GM12878 (cell line): Measurements from ENCODE around the gene STPG4. TPM values are rescaled to one million over a fixed set of nuclear protein-coding genes. Genes with fewer than 3 reads are reported as not detected.
A peak's percentile ranks its signal among the peaks of the same experiment; 100 is the strongest.

Source experiments
- ATAC-seq: fragments of 200-7000 bp; cut with Tn5 transposase; 3 replicates; pipeline ENCODE4 v1.9.1; 2020; ENCODE audit warnings: mild to moderate bottlenecking, moderate library complexity
- BruUV-seq: library from RNA; stranded (reverse); fragments of 400-500 nt; replicated peaks from 2 replicates; lab custom pipeline; 2021; lab: Mats Ljungman, UMichigan
- CTCF ChIA-PET: fragments of 300-600 bp; sonication (Branson Sonifier 250); formaldehyde crosslinking; extraction: SDS; loops from one replicate; lab custom pipeline; 2021; ENCODE audit warnings: inconsistent platforms; lab: Yijun Ruan, JAX
- POLR2A ChIA-PET: fragments of 350-600 bp; formaldehyde crosslinking; extraction: SDS; loops from one replicate; lab custom pipeline; 2021; ENCODE audit warnings: inconsistent platforms; lab: Charles Lee
- RAD21 ChIA-PET: fragments of 300-600 bp; sonication (Branson Sonifier 250); formaldehyde crosslinking; loops from one replicate; lab custom pipeline; 2023; ENCODE audit warnings: antibody characterized with exemption; ENCODE audit not compliant: unreplicated experiment; lab: Charles Lee
- SMC1A ChIA-PET: fragments of 300-600 bp; sonication (Branson Sonifier 250); formaldehyde crosslinking; loops from one replicate; lab custom pipeline; 2023; ENCODE audit not compliant: unreplicated experiment, uncharacterized antibody; lab: Charles Lee
- DNase-seq: peaks from one replicate; pipeline ENCODE4 v3.0.0-alpha.2; 2011; ENCODE audit warnings: low read depth, low spot score
- FAIRE-seq: peaks from 3 replicates; lab custom pipeline; 2011; peaks lifted over from hg19 to GRCh38; lab: Jason Lieb, UNC
- H2AFZ ChIP-seq: 2 replicates; pipeline ENCODE4 v1.6.0; 2011; ENCODE audit warnings: low read depth, low read length, control low read depth; ENCODE audit not compliant: control insufficient read depth
- H3K27ac ChIP-seq: 2 replicates; pipeline ENCODE4 v1.5.1; 2011; ENCODE audit warnings: control low read depth; ENCODE audit not compliant: control insufficient read depth, insufficient read depth
- H3K27me3 ChIP-seq, 2 experiments: replicated peaks in 1 of 2; 2 replicates each; pipeline versions ENCODE4 v1.6.0 to v1.6.1; 2011; ENCODE audit warnings: low read length in 1 of 2; ENCODE audit not compliant: control insufficient read depth in 2 of 2, insufficient read depth in 2 of 2
- H3K36me3 ChIP-seq, 2 experiments: 2 replicates each; pipeline ENCODE4 v1.5.1; 2011; ENCODE audit warnings: low read length in 1 of 2; ENCODE audit not compliant: control insufficient read depth in 2 of 2, insufficient read depth in 2 of 2
- H3K4me1 ChIP-seq: 2 replicates; pipeline ENCODE4 v1.6.1; 2011; ENCODE audit warnings: mild to moderate bottlenecking, low read length, moderate library complexity, mixed read lengths; ENCODE audit not compliant: control insufficient read depth, insufficient read depth
- H3K4me2 ChIP-seq: 2 replicates; pipeline ENCODE4 v1.6.0; 2011; ENCODE audit warnings: control low read depth; ENCODE audit not compliant: control insufficient read depth, insufficient read depth
- H3K4me3 ChIP-seq: fragments of 200-600 bp; sonication (generic); 2 replicates; pipeline ENCODE4 v1.5.1; 2016
- H3K79me2 ChIP-seq: 2 replicates; pipeline ENCODE4 v1.6.0; 2011; ENCODE audit warnings: low read length; ENCODE audit not compliant: control insufficient read depth, insufficient read depth
- H3K9ac ChIP-seq: 2 replicates; pipeline ENCODE4 v1.8.0; 2011; ENCODE audit warnings: low read length, control low read depth, mixed read lengths; ENCODE audit not compliant: control insufficient read depth, insufficient read depth
- H3K9me3 ChIP-seq: replicated peaks from 3 replicates; pipeline ENCODE4 v1.5.1; 2011; ENCODE audit warnings: mild to moderate bottlenecking, low read length; ENCODE audit not compliant: control insufficient read depth, insufficient read depth
- H4K20me1 ChIP-seq: 2 replicates; pipeline ENCODE4 v1.6.0; 2011; ENCODE audit not compliant: control insufficient read depth, insufficient read depth
- CHD4 ChIP-seq: fragments of 200-600 bp; sonication (generic); IDR thresholded peaks from 2 replicates; pipeline ENCODE4 v1.6.1; 2016; ENCODE audit warnings: mild to moderate bottlenecking
- IKZF2 ChIP-seq, 2 experiments: fragments of 450-650 bp; IDR thresholded peaks; 2 replicates each; pipeline ENCODE4 v1.6.1; 2017; ENCODE audit warnings: mild to moderate bottlenecking in 2 of 2, moderate library complexity in 2 of 2
- MEF2A ChIP-seq: IDR thresholded peaks from 2 replicates; pipeline ENCODE4 v1.6.1; 2011; ENCODE audit warnings: low read depth, mild to moderate bottlenecking, low read length, moderate library complexity; ENCODE audit not compliant: insufficient read depth
- NFXL1 ChIP-seq: fragments of 450-650 bp; IDR thresholded peaks from 2 replicates; pipeline ENCODE4 v1.6.1; 2017; ENCODE audit warnings: antibody characterized with exemption, mild to moderate bottlenecking, borderline replicate concordance
- NR2F1 ChIP-seq: fragments of 450-650 bp; conservative IDR thresholded peaks from 2 replicates; pipeline ENCODE4 v1.6.1; 2017; ENCODE audit warnings: mild to moderate bottlenecking
- RUNX3 ChIP-seq: IDR thresholded peaks from 2 replicates; pipeline ENCODE4 v1.6.1; 2012; ENCODE audit warnings: low read length, inconsistent platforms
- SIX5 ChIP-seq: IDR thresholded peaks from 2 replicates; pipeline ENCODE4 v1.6.1; 2011; ENCODE audit warnings: mild to moderate bottlenecking, low read depth, low read length, moderate library complexity; ENCODE audit not compliant: severe bottlenecking
- SMAD1 ChIP-seq: fragments of 450-650 bp; IDR thresholded peaks from 2 replicates; pipeline ENCODE4 v1.6.1; 2018; ENCODE audit warnings: mild to moderate bottlenecking, low read depth; ENCODE audit not compliant: partially characterized antibody
- SMAD5 ChIP-seq: IDR thresholded peaks from 2 replicates; pipeline ENCODE4 v1.6.1; 2016; ENCODE audit warnings: antibody characterized with exemption, low read depth
- SREBF1 ChIP-seq: IDR thresholded peaks from 2 replicates; pipeline ENCODE4 v1.6.1; 2012; ENCODE audit warnings: mild to moderate bottlenecking, low read length
- SUZ12 ChIP-seq: fragments of 200-600 bp; sonication (generic); IDR thresholded peaks from one replicate; pipeline ENCODE4 v1.6.1; 2018; ENCODE audit warnings: antibody characterized with exemption, mild to moderate bottlenecking; ENCODE audit not compliant: unreplicated experiment
- WGBS: methylation state at CpG from one replicate; pipeline ENCODE4 v1.1.6; 2016; ENCODE audit warnings: low lambda C conversion rate; ENCODE audit not compliant: insufficient replicate concordance, insufficient coverage; ENCODE audit errors: missing lambda C conversion rate; 5-methylcytosine and 5-hydroxymethylcytosine counted together
- in situ Hi-C: fragments of 300-500 bp; cut with MboI; formaldehyde crosslinking; loops from 9 replicates; pipeline ENCODE4 v1.14.3; 2018; ENCODE audit warnings: mixed read lengths
- intact Hi-C: fragments of 100-400 bp; cut with micrococcal nuclease; formaldehyde crosslinking; loops from one replicate; pipeline ENCODE4 v1.14.2; 2022; ENCODE audit not compliant: unreplicated experiment
- polyA plus RNA-seq, 11 experiments: library from polyadenylated mRNA; depleted of rRNA in 4 of 11; unstranded in 6 of 11; stranded (reverse) in 5 of 11; fragments of >200 nt; fragmentation: Nextera tagmentation in 4 of 11; fragmentation: Illumina TruSeq in 1 of 11; extraction: Ambion mirVana in 4 of 11; extraction: Trizol in 1 of 11; gene quantifications; 1 replicate in 1 of 11; 2 replicates in 10 of 11; pipeline versions ENCODE4 v1.2.1 to v1.2.3, GENCODE V29; 2011 to 2016; ENCODE audit warnings: inconsistent platforms in 2 of 11, missing spikeins in 2 of 11, low read depth in 1 of 11
- total RNA-seq, 4 experiments: library from RNA; depleted of rRNA in 3 of 4; stranded (reverse); fragments of >200 nt in 3 of 4; fragmentation: Illumina TruSeq in 1 of 4; extraction: Trizol in 1 of 4; gene quantifications; 2 replicates each; pipeline versions ENCODE4 v1.2.1 to v1.2.3, GENCODE V29; 2013 to 2021
- TF ChIP-seq, protein P1 (sequence below): fragments of 150-350 bp; IDR thresholded peaks from 2 replicates; pipeline ENCODE4 v1.6.1; 2016; ENCODE audit warnings: low read depth, low read length
- TF ChIP-seq, protein P2 (sequence below): fragments of 450-650 bp; IDR thresholded peaks from 2 replicates; pipeline ENCODE4 v1.6.1; 2017; ENCODE audit warnings: mild to moderate bottlenecking, moderate library complexity

The STPG4 gene
- total and polyA plus RNA-seq, 10 of the 15 experiments (the other 5 are each of a cell fraction or from before 2014, with no cell fraction given), result 0.10 to 0.29 (median 0.19) TPM; not detected in 3

DNA sequence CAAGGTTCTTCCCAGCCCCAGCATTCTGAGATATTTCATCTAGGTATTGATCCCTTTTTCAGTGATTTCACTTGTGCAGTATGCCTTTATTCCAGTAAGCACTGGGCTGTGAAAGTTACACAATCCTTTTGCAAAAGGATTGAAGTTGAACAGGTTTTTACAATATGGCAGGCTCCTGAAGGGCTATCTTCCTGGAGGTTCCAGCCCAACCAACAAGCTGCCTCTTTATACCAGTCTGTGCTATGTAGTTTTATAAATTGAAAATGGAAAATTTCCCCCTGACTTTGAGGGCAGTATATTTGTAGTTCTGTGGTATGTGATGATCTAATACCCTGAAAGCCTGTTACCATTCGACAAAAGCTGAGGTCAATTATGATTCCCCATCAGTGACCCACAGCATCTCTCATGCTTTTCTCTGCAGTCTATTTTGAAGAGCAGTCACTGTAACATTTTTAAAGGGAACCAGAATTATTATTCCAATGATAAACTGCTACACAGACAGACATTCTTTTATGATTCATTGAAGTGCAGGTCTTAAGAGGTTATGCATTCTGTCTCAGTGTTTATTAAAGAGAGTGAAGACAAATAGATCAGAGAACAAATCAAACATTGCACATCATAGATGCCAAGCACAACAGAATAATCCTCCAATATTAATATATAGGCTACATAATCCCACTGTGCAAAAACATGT lies 35.2 kb upstream of the STPG4 start:
- Histone ChIP-seq H3K9me3 (no peaks in the 10 kb centered on the region), H3K27ac (no peak overlapping the region), H3K4me2 (no peak overlapping the region), H3K4me1 (no peaks in the 10 kb centered on the region), H3K4me3 (no peak overlapping the region), H2AFZ (no peak overlapping the region), H3K9ac (no peak overlapping the region), H4K20me1 (no peaks in the 10 kb centered on the region), H3K79me2 (no peaks in the 10 kb centered on the region), H3K27me3 (no peaks in the 10 kb centered on the region), H3K36me3 (no peaks in the 10 kb centered on the region)
- RAD21 ChIA-PET, result no interaction called here
- FAIRE-seq (no peak), DNase-seq (no peak), ATAC-seq (peak; percentile 77)
- intact Hi-C loops (no loop called here), in situ Hi-C loops (no loop called here)
- SMC1A ChIA-PET, result interaction anchor here (1.2 to 1.3 kb wide), 2 partner anchors 70 to 110 kb away, joined by 3 read pairs; no protein-coding TSS in a partner anchor
- POLR2A ChIA-PET, result interaction anchor here (0.6 kb wide), 1 partner anchor 11 kb away, joined by 5 read pairs; no protein-coding TSS in a partner anchor
- 0% methylated on average over 1 of the region's 1 CpG for WGBS
- CTCF ChIA-PET, result interaction anchor here (0.6 kb wide), 1 partner anchor 57 kb away, joined by 4 read pairs; no protein-coding TSS in a partner anchor
- no TSS peak for BruUV-seq
- TF ChIP-seq, protein P1, sequence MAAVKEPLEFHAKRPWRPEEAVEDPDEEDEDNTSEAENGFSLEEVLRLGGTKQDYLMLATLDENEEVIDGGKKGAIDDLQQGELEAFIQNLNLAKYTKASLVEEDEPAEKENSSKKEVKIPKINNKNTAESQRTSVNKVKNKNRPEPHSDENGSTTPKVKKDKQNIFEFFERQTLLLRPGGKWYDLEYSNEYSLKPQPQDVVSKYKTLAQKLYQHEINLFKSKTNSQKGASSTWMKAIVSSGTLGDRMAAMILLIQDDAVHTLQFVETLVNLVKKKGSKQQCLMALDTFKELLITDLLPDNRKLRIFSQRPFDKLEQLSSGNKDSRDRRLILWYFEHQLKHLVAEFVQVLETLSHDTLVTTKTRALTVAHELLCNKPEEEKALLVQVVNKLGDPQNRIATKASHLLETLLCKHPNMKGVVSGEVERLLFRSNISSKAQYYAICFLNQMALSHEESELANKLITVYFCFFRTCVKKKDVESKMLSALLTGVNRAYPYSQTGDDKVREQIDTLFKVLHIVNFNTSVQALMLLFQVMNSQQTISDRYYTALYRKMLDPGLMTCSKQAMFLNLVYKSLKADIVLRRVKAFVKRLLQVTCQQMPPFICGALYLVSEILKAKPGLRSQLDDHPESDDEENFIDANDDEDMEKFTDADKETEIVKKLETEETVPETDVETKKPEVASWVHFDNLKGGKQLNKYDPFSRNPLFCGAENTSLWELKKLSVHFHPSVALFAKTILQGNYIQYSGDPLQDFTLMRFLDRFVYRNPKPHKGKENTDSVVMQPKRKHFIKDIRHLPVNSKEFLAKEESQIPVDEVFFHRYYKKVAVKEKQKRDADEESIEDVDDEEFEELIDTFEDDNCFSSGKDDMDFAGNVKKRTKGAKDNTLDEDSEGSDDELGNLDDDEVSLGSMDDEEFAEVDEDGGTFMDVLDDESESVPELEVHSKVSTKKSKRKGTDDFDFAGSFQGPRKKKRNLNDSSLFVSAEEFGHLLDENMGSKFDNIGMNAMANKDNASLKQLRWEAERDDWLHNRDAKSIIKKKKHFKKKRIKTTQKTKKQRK, result no peak
- no peak for TF ChIP-seq SIX5
- peak; percentile 37; the same call in 1 of the 2 replicates for TF ChIP-seq RUNX3
- TF ChIP-seq SUZ12, result no peak
- no peak for TF ChIP-seq SMAD5
- no peak for TF ChIP-seq IKZF2 (IDR thresholded peaks at IDR 0.05)
- 0 out of 2 replicates have a peak, but pooled peaks have one; percentile 20 for TF ChIP-seq NR2F1
- no peak for TF ChIP-seq MEF2A
- no peak for TF ChIP-seq SMAD1
- TF ChIP-seq SREBF1, result no peak
- TF ChIP-seq CHD4, result no peak
- TF ChIP-seq NFXL1, result no peak
- TF ChIP-seq, protein P2, sequence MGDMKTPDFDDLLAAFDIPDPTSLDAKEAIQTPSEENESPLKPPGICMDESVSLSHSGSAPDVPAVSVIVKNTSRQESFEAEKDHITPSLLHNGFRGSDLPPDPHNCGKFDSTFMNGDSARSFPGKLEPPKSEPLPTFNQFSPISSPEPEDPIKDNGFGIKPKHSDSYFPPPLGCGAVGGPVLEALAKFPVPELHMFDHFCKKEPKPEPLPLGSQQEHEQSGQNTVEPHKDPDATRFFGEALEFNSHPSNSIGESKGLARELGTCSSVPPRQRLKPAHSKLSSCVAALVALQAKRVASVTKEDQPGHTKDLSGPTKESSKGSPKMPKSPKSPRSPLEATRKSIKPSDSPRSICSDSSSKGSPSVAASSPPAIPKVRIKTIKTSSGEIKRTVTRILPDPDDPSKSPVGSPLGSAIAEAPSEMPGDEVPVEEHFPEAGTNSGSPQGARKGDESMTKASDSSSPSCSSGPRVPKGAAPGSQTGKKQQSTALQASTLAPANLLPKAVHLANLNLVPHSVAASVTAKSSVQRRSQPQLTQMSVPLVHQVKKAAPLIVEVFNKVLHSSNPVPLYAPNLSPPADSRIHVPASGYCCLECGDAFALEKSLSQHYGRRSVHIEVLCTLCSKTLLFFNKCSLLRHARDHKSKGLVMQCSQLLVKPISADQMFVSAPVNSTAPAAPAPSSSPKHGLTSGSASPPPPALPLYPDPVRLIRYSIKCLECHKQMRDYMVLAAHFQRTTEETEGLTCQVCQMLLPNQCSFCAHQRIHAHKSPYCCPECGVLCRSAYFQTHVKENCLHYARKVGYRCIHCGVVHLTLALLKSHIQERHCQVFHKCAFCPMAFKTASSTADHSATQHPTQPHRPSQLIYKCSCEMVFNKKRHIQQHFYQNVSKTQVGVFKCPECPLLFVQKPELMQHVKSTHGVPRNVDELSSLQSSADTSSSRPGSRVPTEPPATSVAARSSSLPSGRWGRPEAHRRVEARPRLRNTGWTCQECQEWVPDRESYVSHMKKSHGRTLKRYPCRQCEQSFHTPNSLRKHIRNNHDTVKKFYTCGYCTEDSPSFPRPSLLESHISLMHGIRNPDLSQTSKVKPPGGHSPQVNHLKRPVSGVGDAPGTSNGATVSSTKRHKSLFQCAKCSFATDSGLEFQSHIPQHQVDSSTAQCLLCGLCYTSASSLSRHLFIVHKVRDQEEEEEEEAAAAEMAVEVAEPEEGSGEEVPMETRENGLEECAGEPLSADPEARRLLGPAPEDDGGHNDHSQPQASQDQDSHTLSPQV, result no peak
